Vagina (tissue), 2 donors: ENCODE results near the gene VWA1.

Experiments used
- CTCF ChIP-seq, 3 experiments: fragments of 450-650 bp in 2 of 3; fragments of 200-600 bp in 1 of 3; sonication (generic) in 1 of 3; IDR thresholded peaks; one replicate each; pipeline ENCODE4 v1.5.1; 2017 to 2019; ENCODE audit warnings: antibody characterized with exemption in 3 of 3, mild to moderate bottlenecking in 2 of 3, moderate library complexity in 2 of 3
- POLR2A ChIP-seq, 2 donors: fragments of 450-650 bp; IDR thresholded peaks; one replicate each; pipeline ENCODE4 v1.6.1; 2017; ENCODE audit warnings: antibody characterized with exemption in 2 of 2, mild to moderate bottlenecking in 2 of 2, moderate library complexity in 2 of 2
- POLR2AphosphoS5 ChIP-seq, 2 donors: sonication (generic); formaldehyde crosslinking; IDR thresholded peaks; one replicate each; pipeline ENCODE4 v1.9.0; 2017; ENCODE audit warnings: antibody characterized with exemption in 2 of 2, mild to moderate bottlenecking in 2 of 2, low read depth in 1 of 2; ENCODE audit not compliant: insufficient read depth in 1 of 2

- no peak for TF ChIP-seq CTCF (IDR thresholded peaks at IDR 0.05)
- no peak for TF ChIP-seq POLR2AphosphoS5 (IDR thresholded peaks at IDR 0.05; ENCODE audit: insufficient read depth in 1 of 2, low read depth in 1 of 2)
- TF ChIP-seq POLR2A (IDR thresholded peaks at IDR 0.05): no peak
These were observed 54.4 kb downstream of the VWA1 start for GRCh38 chr1:1489861-1490260.
